Measurements from ENCODE around the gene CITED4.

CITED4 gene, protein sequence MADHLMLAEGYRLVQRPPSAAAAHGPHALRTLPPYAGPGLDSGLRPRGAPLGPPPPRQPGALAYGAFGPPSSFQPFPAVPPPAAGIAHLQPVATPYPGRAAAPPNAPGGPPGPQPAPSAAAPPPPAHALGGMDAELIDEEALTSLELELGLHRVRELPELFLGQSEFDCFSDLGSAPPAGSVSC

GRCh38 chr1:40862008-40862863 lies at the start of gene CITED4:
Gene CITED4, minus strand, starts transcription at chr1:40862363. Its CDS starts 236 bp downstream, at chr1:40862127.
- ATAC-seq: peak; percentile 94

DNA sequence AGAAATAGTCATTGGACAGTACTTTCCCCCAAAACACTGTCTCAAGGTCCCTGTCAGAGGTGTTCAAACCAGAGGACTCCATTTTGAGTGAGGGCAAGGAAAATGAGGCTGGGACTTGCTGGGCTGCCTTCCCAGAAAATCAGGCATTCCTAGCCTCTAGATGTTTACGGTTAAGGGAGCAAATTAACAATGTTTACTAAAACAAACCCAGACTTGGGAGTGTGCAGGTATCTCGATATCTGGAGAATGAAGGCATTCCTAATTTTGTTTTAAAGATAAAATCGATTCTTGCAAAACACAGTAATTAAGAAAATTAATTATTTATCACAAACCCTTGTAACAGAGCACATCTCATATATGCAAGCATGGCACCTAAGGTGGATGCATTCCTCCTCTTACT lies 48.9 kb upstream of the CITED4 start:
- no peak for ATAC-seq
- TF ChIP-seq RARB (CRISPR knock-in tag; IDR thresholded peaks at IDR 0.05) (no peak), PPARA (CRISPR knock-in tag; IDR thresholded peaks at IDR 0.05; ENCODE audit: borderline replicate concordance) (no peak), PATZ1 (CRISPR knock-in tag; IDR thresholded peaks at IDR 0.05; ENCODE audit: borderline replicate concordance) (no peak), ZNF565 (CRISPR knock-in tag; conservative IDR thresholded peaks at IDR 0.05; ENCODE audit: low read depth) (no peak), ESRRG (CRISPR knock-in tag; IDR thresholded peaks at IDR 0.05) (no peak)

More at GRCh38 chr1:40862008-40862863, at the start of gene CITED4:
- TF ChIP-seq SNAI2 (CRISPR knock-in tag; IDR thresholded peaks at IDR 0.05) (no peak), CREB5 (CRISPR knock-in tag; IDR thresholded peaks at IDR 0.05; ENCODE audit: low read depth) (no peak), RARB (CRISPR knock-in tag; IDR thresholded peaks at IDR 0.05) (no peak), CSDC2 (CRISPR knock-in tag; IDR thresholded peaks at IDR 0.05) (no peak), PPARA (CRISPR knock-in tag; IDR thresholded peaks at IDR 0.05; ENCODE audit: borderline replicate concordance) (no peak), GLIS3 (CRISPR knock-in tag; IDR thresholded peaks at IDR 0.05) (no peak), OSR1 (CRISPR knock-in tag; IDR thresholded peaks at IDR 0.05) (no peak), ZC3H10 (CRISPR knock-in tag; IDR thresholded peaks at IDR 0.05) (no peak), ARNTL (CRISPR knock-in tag; IDR thresholded peaks at IDR 0.05; ENCODE audit: borderline replicate concordance, low read depth) (no peak), ESRRG (CRISPR knock-in tag; IDR thresholded peaks at IDR 0.05) (no peak), ZNF70 (CRISPR knock-in tag; IDR thresholded peaks at IDR 0.05) (no peak), ISL1 (CRISPR knock-in tag; IDR thresholded peaks at IDR 0.05) (no peak), TOX (CRISPR knock-in tag; IDR thresholded peaks at IDR 0.05; ENCODE audit: borderline replicate concordance) (no peak), PATZ1 (CRISPR knock-in tag; IDR thresholded peaks at IDR 0.05; ENCODE audit: borderline replicate concordance) (no peak), CSRNP3 (CRISPR knock-in tag; IDR thresholded peaks at IDR 0.05) (no peak), ZNF8 (CRISPR knock-in tag; IDR thresholded peaks at IDR 0.05) (no peak)
- TF ChIP-seq, protein P1, sequence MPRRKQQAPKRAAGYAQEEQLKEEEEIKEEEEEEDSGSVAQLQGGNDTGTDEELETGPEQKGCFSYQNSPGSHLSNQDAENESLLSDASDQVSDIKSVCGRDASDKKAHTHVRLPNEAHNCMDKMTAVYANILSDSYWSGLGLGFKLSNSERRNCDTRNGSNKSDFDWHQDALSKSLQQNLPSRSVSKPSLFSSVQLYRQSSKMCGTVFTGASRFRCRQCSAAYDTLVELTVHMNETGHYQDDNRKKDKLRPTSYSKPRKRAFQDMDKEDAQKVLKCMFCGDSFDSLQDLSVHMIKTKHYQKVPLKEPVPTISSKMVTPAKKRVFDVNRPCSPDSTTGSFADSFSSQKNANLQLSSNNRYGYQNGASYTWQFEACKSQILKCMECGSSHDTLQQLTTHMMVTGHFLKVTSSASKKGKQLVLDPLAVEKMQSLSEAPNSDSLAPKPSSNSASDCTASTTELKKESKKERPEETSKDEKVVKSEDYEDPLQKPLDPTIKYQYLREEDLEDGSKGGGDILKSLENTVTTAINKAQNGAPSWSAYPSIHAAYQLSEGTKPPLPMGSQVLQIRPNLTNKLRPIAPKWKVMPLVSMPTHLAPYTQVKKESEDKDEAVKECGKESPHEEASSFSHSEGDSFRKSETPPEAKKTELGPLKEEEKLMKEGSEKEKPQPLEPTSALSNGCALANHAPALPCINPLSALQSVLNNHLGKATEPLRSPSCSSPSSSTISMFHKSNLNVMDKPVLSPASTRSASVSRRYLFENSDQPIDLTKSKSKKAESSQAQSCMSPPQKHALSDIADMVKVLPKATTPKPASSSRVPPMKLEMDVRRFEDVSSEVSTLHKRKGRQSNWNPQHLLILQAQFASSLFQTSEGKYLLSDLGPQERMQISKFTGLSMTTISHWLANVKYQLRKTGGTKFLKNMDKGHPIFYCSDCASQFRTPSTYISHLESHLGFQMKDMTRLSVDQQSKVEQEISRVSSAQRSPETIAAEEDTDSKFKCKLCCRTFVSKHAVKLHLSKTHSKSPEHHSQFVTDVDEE (CRISPR knock-in tag; IDR thresholded peaks at IDR 0.05): no peak

DNA sequence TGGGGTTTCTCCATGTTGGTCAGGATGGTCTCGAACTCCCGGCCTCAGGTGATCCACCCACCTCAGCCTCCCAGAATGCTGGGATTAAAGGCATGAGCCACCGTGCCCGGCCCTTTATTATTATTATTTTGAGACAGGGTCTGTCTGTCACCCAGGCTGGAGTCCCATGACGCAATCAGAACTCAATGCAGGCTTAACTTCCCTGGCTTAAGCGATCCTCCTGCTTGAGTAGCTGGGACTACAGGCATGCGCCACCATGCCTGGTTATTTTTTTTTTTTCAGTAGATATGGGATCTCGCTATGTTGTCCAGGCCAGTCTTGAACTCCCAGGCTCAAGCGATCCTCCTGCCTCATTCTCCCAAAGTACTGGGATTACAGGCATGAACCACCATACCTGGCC lies 47.1 kb upstream of the CITED4 start:
- TF ChIP-seq TCF4 (CRISPR knock-in tag; IDR thresholded peaks at IDR 0.05; ENCODE audit: borderline replicate concordance) (no peak), BACH2 (CRISPR knock-in tag; IDR thresholded peaks at IDR 0.05; ENCODE audit: borderline replicate concordance) (no peak), ZNF70 (CRISPR knock-in tag; IDR thresholded peaks at IDR 0.05) (no peak), ESRRG (CRISPR knock-in tag; IDR thresholded peaks at IDR 0.05) (no peak), TOX (CRISPR knock-in tag; IDR thresholded peaks at IDR 0.05; ENCODE audit: borderline replicate concordance) (no peak), ZFP3 (CRISPR knock-in tag; IDR thresholded peaks at IDR 0.05) (no peak)
- TF ChIP-seq, protein P2, sequence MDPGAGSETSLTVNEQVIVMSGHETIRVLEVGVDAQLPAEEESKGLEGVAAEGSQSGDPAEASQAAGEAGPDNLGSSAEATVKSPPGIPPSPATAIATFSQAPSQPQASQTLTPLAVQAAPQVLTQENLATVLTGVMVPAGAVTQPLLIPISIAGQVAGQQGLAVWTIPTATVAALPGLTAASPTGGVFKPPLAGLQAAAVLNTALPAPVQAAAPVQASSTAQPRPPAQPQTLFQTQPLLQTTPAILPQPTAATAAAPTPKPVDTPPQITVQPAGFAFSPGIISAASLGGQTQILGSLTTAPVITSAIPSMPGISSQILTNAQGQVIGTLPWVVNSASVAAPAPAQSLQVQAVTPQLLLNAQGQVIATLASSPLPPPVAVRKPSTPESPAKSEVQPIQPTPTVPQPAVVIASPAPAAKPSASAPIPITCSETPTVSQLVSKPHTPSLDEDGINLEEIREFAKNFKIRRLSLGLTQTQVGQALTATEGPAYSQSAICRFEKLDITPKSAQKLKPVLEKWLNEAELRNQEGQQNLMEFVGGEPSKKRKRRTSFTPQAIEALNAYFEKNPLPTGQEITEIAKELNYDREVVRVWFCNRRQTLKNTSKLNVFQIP (CRISPR knock-in tag; IDR thresholded peaks at IDR 0.05; ENCODE audit: borderline replicate concordance, low read depth): no peak
- no peak for ATAC-seq
